Measurements from ENCODE around the gene PLTP.
"Not testable (repeated sequence)": the region's sequence is repeated elsewhere in the genome, so short reads cannot be mapped to it uniquely, and the experiment has no call there.

PLTP gene

DNA sequence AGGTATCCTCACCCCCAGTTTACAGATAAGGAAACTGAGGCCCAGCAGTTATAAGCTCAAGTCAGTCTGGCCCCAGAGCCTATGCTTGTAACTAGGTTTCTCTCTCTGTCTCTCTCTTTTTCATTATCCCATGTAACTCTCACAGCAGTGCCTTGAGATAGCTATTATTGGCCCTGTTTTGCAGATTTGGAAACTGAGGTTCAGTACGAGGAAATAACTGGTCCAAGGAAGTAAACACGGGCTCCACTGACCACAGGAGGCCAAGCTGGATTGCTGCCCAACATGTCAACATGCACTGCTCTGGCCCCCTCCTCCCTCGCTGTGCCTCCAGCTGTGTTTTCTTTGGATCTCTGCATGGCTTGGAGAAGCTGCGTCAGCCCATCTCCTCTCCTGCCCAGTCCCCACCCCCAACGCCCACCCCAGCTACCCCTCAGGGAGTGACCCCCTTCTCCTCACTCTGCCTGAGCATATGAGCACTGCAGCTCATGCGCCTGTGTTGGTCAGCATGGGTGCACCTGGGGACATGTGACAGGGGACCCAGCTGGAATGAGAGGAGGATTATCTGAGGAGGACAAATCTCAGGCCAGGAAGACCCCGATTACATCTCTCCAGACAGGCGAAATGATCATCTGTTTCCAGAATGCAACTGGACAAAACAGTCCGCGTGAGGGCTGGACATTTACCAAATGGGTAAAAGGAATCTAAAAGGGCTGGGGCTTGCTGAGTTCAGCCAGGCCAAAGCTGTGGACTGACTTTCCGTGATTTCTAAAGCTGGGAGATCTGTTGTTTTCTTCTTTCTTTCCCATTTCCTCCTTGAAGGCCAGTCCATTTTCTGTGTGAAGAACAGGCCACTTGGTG lies 7.8 kb upstream of the PLTP start:
- DNase-seq: no peak

GRCh38 chr20:45918779-45919537 lies 7.0 kb upstream of the PLTP start:
- no peak for DNase-seq

GRCh38 chr20:45918182-45918737 lies 6.3 kb upstream of the PLTP start:
- DNase-seq: no peak

- DNase-seq: no peak
Observed at GRCh38 chr20:45917790-45918141, 5.8 kb upstream of the PLTP start.

DNA sequence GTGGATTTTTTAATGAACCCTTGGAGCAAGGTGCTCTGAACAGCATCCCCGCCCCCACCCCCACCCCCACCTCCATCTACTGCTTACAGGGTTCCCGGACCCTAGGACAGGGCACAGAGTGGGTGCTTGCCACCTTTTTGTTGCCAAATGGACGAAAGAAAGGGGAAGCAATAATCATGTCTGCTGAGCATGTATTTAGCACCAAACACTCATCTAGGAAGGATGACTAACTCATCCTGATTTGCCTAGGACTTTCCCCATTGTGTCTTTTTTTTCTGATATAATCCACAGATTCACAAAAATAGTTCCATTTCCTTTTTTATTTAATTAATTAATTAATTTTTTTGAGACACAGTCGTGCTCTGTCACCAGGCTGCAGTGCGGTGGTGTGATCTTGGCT lies 1.2 kb upstream of the PLTP start:
- no peak for DNase-seq

DNA sequence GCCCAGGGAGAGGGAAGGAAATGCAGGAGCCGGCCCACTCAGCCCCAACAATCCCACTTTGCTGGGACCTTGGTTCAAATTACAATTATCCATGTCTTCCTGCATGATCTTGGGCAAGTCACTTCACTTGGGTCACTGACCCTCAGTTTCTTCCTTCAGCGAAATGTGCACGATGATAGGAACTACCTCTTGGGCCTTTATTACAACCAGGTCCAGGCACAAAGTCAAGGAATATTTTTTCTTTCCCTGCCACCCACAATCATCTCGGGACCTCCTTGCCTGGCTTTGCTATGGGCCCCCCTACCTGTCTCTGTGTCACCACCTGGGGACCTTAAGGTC lies 358 bp upstream of the PLTP start:
- DNase-seq: no peak

DNA sequence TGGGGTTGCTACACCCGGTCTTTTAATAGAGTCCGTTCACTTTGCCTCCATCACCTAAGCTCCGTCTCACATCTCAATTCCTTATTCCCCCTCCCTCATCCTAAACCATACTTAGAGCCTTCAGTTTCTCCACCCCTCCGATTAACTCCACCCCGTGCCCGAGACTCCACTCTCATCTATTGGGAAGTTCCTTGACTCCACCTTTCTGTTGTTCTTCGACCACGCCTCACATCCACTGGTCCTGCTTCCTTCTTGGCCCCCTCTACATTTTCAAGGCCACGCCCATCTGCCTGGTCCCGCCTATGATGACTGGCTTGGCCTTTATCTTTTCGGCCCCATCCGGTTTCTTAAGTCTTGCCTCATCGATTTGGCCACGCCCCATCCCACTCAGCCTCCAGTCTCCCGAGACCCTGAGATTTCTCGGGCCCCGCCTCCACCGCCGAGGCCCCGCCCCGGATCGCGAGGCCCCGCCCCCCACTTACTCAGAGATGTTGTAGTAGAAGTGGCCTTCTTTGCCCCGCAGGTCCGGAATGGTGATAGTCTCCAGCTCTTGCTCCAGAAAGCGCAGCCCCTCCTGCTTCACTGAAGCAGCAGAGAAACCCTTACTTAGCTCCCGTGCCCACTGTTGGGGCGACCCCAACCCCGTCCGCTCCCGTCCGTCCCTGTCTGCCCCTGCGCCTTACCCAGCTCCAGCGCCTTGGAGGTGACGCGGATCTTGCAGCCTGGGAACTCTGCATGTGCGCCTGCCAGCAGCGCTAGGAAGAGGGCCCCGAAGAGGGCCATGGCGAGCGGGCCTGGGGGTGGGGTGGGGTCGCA lies 1.1 kb downstream of the PLTP start:
- no peak for DNase-seq

GRCh38 chr20:45909817-45910669 lies 1.9 kb downstream of the PLTP start:
- no peak for DNase-seq

DNA sequence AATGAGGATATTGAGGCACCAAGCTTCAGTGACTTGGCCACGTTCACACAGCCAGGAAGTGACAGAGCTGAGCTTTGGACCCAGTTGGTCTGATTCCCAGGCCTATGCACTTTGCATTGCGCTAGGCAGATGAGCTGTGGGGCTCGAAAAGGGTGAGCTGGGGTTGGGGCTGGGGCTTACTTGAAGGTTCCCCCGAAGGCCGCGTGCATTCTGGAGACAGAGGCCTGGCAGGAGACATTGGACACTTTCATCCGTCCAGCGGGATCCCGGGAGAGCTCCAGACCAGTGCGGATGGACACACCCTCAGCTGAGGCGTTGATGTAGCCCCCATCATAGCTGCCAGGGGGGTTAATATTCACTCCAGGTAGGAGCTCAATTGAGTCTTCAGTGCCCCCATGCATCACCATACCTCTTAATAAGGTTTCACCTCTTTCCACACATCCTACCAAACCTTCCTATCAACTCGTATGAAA lies 2.6 kb downstream of the PLTP start:
- no peak for DNase-seq

DNA sequence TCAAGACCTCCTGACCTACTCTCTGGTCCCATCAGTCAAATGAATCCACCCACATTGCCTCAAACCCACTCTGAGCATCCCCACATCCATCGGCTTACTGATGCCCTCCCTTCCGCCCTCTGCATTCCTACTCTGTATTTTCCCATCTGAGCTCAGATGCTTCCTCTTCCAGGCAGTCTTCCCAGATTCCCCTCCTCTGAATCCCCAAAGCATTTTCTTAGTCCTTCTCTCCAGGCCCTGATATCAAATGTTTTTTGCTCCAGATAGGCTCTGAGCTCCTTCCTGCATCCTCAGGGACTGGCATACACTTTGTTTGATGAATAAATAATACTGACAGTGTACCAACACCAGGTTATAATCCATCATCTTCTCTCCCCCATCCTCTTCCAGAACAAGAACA lies 3.9 kb downstream of the PLTP start:
- DNase-seq: no peak

DNA sequence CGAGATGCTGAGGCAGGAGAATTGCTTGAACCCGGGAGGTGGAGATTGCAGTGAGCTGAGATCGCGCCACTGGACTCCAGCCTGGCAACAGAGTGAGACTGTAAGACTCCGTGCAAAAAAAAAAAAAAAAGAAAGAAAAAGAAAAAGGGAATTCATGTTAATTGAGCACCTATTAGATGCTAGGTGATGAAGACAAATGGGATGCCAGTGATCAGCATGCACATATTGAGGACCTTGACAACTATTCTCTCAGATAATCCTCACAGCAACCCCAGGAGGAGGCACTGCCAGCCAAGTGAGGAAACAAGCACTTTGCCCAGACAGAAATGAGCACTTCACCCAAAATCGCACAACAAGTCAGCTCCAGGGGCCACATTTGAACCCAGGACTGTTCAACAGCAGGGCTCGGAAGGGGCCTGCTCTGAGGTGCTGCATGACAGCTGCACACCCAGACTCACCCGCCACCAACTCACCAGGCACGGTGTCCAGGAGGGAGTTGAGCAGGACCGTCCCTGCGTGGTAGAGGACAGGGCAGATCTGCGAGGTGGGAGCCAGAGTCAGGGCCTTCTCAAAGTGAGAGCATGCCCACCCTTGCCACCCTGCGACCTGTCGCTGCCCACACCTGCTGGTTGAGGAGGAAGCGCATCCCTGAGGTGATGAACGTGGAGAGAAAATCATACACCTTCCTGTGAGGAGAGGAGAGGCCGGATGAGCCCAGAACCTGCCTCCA lies 4.6 kb downstream of the PLTP start:
- no peak for DNase-seq

GRCh38 chr20:45905505-45906079 lies 6.4 kb downstream of the PLTP start:
- no peak for DNase-seq

GRCh38 chr20:45904583-45905504 lies 7.1 kb downstream of the PLTP start:
- no peak for DNase-seq

DNA sequence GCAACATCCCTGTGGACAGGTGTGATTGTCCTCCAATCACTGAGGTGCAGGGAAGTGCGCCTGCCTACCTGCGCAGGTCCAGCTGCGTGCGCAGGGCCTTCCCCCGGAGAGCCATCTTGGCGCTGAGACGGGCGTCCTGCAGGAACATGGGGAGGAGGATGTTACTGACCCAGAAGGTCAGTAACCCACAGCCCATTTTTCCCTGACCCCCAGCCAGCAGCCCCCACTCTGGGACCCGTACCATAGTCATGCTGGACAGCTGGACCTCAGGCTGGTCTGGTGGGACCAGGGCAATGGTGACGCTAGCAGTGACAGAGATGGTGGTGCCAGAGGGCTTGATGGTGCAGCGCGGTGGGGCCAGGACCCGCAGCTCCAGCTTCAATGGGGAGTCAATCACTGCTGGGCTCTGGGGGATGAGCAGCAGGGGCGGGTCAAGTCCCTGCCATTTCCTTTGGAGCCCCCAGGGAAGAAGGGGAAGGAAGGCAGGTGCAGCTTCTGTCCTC lies 9.7 kb downstream of the PLTP start:
- no peak for DNase-seq

DNA sequence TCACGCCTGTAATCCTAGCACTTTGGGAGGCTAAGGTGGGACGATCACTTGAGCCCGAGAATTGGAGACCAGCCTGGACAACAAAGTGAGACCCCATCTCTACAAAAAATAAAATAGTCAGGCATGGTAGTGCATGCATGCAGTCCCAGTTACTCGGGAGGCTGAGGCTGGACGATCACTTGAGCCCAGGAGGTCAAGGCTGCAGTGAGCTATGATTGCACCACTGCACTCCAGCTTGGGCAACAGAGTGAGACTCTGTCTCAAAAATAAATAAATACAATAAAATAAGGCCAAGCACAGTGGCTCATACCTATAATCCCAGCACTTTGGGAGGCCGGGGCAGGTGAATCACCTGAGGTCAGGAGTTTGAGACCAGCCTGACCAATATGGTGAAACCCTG lies 10.6 kb downstream of the PLTP start:
- DNase-seq: not testable (repeated sequence)

DNA sequence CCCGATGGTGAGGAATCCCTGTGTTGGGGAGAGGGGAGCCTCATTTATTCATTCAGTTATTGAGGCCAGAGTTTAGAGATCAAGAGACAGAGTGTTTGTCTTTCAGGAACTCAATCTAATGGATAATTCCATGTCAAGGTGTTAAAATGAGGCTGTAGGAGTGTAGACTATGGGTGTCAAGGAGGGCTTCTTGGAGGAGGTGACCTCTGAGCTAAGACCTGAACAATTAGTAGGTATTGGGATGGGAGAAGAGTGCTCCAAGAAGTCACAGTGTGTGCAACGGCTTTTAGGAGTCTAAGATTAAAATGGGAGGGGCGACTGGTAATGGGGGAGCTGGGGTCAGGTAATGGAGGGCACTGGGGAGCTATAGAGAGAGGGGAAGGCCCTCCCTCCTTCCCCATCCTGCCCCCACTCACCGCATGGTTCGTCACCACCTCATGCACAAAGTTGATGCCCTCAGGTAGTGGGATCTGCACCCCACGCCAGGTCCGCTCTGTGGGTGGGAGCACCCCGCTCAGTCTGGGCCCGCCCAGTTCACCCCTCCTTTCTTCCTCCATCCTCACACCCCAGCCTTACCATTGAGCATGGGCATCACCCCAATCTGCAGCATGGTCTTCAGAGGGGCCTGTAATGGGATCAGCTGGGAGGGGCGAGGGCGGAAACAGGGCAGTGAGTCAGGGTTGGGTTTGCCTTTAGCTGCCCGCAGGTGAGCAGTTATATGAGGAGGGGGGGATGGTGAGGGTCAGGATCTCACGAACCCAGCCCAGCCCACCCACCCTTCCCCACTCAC lies 12.7 kb downstream of the PLTP start:
- DNase-seq: no peak

GRCh38 chr20:45898285-45898684 lies 13.7 kb downstream of the PLTP start:
- no peak for DNase-seq

DNA sequence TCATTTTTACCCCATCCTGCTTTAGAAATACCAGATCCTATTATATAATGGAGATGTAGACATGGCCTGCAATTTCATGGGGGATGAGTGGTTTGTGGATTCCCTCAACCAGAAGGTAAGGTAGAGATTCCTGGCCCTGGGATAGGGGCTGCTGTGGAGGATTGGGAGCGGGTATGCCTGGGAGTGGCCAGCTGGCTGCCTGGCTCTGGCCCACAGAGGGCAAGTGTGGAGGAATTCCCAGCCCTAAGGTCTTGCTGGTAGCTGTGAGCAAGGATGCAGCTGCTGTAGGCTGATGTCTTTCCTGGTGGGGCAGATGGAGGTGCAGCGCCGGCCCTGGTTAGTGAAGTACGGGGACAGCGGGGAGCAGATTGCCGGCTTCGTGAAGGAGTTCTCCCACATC lies 14.3 kb downstream of the PLTP start:
- no peak for DNase-seq

DNA sequence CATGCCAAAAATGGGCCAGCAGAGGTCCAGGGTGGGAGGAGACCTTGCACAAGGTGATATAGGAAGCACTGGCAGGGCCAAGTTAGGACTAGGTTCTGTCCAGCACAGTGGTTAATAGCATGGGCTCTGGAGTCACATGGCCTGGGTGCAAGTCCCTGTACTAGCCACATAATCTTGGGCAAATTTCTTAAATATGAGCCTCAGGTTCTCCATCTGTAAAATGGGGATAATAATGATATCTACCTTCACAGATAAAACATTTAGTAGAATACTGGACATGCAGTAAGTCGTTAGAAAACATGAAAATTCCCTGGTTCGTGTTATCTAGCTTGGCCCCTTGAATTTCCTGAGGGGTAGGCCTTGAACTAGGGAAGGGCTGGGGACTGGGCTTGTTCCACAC lies 14.7 kb downstream of the PLTP start:
- no peak for DNase-seq

Data from NCI-H1417 treated with DMSO at 0.1 percent for 48 hours (cell line).